ELF-1 (cell line): ENCODE measurements around the gene THSD4.
"Not testable (repeated sequence)": the region's sequence is repeated elsewhere in the genome, so short reads cannot be mapped to it uniquely, and the experiment has no call there.

ENCODE experiments used
- DNase-seq: peaks from one replicate; pipeline ENCODE4 v3.0.0-alpha.2; 2016; ENCODE audit warnings: low read depth, low spot score

Gene THSD4

GRCh38 chr15:71291723-71292122 is 176.5 kb downstream of the THSD4 start:
- no peak for DNase-seq

DNA sequence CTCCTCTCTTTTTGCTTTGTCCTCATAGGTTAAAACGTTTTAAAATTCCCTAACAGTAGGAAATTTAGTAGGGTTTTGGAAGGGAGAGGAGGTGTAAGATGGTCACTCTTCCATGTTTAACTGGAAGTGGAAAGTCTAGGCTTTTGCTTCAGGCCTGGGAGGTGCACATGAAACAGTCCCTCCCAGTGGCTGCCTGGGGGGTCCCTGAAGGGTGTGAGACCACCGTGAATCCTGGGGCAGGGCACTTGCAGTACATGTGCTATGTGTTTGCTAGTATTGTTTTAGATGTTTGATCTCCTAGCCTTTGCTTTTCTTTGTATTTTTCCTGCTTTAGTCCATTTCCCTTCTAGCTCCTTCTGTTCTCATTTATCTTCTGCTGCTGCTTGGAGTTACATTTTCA is 178.5 kb downstream of the THSD4 start:
- DNase-seq, result no peak

DNA sequence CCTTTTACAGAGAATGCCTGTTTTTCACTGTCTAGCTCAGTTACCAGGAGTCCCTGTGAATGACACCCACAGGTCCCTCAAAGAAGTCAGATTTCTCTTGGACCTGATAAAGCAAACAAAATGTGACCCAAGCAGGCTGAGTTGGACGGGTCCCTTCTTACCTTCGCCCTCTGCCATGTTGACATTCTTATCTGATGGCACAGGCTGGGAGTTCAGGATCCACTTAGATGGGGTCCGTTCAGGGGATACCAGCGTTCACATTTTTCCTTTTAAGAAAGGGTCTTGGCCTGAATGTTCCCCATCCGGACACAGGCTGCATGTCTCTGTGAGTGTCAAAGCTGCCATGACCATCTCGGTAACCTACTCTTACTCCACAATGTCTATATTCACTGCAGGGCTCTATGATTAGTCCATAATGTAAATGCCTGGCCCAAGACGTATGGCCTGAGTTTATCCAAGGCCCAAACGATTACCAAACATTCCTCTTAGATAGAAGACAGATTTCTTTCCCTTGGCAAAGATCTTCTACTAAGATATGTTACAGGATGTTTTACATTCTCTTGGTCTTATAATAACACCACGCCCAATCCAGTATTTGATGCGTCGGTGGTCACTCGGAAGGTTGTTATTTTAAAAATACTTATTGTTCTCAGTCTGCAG is 179.1 kb downstream of the THSD4 start:
- no peak for DNase-seq

- DNase-seq, result peak; percentile 30
Observed at GRCh38 chr15:71294911-71295602, 179.8 kb downstream of the THSD4 start.

DNA sequence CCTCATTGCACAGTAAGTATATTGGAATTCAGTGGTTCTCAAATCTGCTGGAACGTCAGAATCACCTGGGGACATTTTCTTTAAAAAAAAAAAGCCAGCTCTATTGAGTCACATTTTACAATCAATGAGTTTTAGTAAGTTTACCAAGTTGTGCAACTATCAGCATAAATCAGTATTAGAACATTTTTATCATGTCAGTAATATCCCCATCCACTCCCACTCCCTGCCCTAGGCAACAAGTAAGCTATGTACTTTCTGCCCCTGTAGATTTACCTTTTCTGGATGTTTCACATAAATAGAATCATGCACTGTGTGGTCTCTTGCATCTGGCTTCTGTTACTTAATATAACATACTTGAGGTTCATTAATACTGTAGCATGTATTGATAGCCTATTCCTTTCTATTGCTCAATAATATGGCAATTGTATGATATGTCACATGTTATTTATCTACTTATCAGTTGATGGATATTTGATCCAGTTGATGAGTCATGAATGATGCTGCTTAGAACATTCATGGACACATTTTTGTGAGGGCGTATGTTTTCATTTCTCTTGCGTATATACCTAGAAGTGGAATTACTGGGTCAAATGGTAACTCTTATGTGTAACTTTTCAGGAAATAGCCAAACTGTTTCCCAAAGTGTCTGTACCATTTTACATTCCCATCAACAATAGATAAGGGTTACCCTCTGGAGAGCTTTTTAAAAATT is 180.5 kb downstream of the THSD4 start:
- DNase-seq, result no peak

DNA sequence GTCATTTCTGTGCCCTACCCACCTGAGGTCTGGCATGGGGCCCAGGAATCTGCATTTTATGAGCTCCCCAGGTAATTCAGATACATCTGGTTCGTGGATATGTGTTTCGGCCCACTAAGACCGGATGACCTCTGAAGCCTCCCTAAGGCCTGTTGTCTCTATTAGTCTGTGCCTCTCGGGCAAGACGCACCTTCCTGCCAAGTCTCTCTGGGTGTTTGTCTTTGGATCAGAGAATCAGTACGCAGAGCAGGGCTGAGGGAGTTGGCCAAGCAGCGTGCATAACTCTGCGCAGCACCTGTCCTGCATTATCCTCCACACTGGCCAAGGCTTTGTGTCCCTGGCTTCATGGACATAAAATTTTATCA is 181.0 kb downstream of the THSD4 start:
- DNase-seq, result no peak

DNA sequence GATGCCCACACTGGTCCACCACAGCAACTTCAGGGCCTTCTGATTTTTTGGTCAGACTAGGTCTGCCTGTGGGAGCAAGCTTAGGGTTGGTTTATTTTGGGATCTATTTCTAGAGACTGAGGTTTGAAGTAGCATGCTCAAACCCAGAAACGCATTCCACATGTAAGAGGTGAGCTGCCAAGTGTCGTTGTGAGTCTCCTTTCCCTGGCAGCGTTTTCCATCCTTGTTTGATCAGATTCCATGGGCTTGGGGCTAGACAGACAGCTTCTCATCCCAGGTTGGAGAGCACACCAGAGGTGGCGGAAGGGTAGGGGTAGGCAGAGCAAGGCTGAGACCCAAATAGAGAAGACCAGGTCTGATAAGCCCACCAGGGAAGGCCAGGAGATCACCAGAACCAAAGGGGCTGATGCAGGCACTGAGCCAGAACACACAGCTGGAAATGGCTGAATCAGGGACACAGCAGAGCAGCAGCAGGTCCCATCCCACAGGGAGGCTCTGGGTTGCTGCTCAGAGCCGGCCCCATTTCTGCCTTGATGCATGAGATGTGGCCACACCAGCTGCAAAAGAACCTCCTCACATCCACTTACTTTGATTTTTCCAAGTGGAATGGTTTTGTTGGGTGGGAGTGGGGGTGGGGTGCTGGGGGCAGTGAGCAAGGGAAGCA is 186.8 kb downstream of the THSD4 start:
- no peak for DNase-seq

- DNase-seq, result no peak
Observed at GRCh38 chr15:71302861-71303410, 187.7 kb downstream of the THSD4 start.

- DNase-seq, result no peak
Observed at GRCh38 chr15:71303977-71304376, 188.7 kb downstream of the THSD4 start.

GRCh38 chr15:71304681-71305080 is 189.4 kb downstream of the THSD4 start:
- no peak for DNase-seq

GRCh38 chr15:71306538-71306937 is 191.3 kb downstream of the THSD4 start:
- no peak for DNase-seq

GRCh38 chr15:71312194-71312708 is 197.0 kb downstream of the THSD4 start:
- no peak for DNase-seq

- DNase-seq, result no peak
Observed at GRCh38 chr15:71312731-71313460, 197.6 kb downstream of the THSD4 start.

DNA sequence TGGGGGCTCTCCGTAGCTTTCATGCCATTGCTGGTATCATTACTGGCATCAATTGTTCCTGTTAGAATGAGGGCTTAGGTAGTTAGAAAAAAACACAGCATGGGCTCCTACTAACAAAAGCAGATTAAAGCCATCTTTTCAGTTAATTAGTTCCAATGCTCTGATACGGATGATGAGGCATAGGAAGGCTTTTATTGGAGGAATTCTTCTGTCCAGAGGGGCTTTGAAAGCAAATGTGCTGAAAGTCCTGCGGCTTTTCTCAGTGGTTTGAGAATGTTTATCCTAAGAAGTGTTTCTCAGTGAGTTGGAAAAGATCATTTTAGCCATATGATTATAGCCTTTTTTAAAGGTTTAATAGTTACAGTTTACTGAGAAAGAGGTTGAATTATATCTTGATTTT is 198.5 kb downstream of the THSD4 start:
- no peak for DNase-seq

DNA sequence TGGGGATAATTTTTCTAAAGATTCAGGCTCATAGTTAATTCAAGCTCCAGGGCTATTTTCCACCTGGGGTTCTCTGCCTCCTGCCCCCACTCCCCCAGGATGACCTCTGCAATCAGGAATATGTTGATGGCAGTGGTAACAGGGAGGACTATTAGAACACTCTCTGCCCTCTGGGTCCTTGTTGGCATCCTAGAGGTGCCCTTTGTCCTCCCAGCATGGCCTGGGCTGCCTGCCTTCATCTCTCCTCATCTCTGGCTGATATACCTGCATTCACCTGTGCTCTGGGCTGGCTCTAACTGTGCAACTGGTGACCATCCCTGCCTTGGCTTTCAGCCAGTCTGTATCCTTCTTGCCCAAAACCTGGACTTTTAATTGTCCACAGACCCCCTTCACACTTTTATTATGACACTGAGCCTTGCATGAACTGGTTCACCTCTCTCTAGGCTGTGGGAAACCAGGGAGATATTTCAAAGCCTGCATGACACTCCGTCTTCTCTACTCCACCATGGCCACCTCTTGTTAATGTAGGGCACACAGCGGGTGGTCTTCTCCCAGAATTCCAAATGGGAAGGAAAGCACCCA is 199.8 kb downstream of the THSD4 start:
- DNase-seq, result no peak

- no peak for DNase-seq
Observed at GRCh38 chr15:71316911-71317310, 201.6 kb downstream of the THSD4 start.

GRCh38 chr15:71319424-71319823 is 204.2 kb downstream of the THSD4 start:
- DNase-seq, result not testable (repeated sequence)

DNA sequence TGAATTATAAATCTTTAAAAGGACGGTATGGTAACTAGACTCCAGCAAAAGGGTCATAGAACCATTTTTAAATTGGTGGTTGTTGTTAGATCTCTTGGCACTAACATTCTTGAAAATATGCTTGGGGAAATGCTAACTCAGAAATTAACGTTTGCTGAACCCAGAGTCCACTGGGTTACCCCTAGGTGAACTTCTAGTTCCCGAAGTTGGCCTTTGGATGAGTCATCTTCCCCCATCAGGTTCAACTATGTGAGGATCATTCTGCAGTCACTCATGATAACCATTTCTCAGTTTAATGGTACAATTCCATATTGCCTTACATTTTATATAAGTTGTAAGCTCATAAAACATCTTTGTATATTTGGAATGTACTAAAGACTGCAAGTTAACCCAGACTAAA is 204.7 kb downstream of the THSD4 start:
- no peak for DNase-seq

- DNase-seq, result no peak
Observed at GRCh38 chr15:71323082-71323481, 207.8 kb downstream of the THSD4 start.

DNA sequence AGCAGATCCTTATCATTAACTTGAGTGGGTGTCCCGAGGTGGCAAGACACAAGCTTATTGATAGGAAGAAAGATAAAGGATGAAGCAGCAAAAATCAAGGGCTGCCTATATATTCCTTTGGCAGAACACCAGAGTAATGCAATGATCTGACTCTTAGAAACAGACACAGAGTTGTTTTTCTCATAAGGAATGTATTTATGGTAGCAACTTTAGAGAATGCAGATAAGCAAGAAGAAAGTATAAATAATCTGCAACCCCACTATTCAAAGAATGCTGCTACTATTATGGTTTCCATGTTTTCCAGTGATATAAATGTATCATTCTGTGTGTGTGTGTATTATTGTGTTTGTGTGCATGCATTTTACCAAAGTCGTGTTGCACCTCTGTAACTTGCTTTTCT is 208.3 kb downstream of the THSD4 start:
- no peak for DNase-seq

DNA sequence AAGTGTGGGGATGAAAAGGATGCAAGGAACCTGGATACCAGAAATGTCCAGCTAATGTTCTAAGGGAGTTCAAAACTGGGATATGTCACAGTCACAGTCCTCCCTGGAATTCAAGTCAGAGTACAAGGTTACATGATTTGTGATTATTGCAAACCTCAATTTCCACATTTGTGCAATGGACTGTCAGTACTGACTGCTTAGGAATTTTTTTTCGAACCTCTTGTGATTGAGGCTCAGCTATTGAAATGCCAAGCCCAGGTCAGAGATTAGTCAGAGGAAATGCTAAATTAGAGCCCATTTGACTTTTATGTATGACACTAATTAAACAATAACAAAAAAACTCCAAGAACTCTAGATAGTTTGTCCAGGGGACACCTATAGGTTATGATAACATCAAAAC is 210.2 kb downstream of the THSD4 start:
- DNase-seq, result no peak
